Kidney epithelial cell (primary cell): ENCODE results near the gene ARHGAP45. TPM values are rescaled to one million over a fixed set of nuclear protein-coding genes. Genes with fewer than 3 reads are reported as not detected.

Experiments used
- DNase-seq: peaks from one replicate; pipeline ENCODE4 v3.0.0-alpha.2; 2010; ENCODE audit warnings: low read depth
- H3K27me3 ChIP-seq: 2 replicates; pipeline ENCODE4 v1.6.0; 2011; ENCODE audit warnings: low read length; ENCODE audit not compliant: control insufficient read depth, insufficient read depth
- H3K36me3 ChIP-seq: 2 replicates; pipeline ENCODE4 v1.5.1; 2011; ENCODE audit warnings: low read length; ENCODE audit not compliant: control insufficient read depth, insufficient read depth
- H3K4me3 ChIP-seq: 2 replicates; pipeline ENCODE4 v1.5.1; 2011; ENCODE audit warnings: low read depth, mild to moderate bottlenecking, control low read depth, low read length
- total RNA-seq: library from RNA; depleted of rRNA; stranded (reverse); fragments of >200 nt; gene quantifications from 2 replicates; pipeline ENCODE4 v1.2.3, GENCODE V29; 2015
- TF ChIP-seq, protein P1 (sequence below): IDR thresholded peaks from 2 replicates; pipeline ENCODE4 v1.5.1; 2011; ENCODE audit warnings: mild to moderate bottlenecking, moderate library complexity, low read length, control low read depth, inconsistent platforms; ENCODE audit not compliant: insufficient read depth, poor library complexity, severe bottlenecking

The ARHGAP45 gene
- total RNA-seq, 1 donor from 2014 or later = 4.2 TPM

DNA sequence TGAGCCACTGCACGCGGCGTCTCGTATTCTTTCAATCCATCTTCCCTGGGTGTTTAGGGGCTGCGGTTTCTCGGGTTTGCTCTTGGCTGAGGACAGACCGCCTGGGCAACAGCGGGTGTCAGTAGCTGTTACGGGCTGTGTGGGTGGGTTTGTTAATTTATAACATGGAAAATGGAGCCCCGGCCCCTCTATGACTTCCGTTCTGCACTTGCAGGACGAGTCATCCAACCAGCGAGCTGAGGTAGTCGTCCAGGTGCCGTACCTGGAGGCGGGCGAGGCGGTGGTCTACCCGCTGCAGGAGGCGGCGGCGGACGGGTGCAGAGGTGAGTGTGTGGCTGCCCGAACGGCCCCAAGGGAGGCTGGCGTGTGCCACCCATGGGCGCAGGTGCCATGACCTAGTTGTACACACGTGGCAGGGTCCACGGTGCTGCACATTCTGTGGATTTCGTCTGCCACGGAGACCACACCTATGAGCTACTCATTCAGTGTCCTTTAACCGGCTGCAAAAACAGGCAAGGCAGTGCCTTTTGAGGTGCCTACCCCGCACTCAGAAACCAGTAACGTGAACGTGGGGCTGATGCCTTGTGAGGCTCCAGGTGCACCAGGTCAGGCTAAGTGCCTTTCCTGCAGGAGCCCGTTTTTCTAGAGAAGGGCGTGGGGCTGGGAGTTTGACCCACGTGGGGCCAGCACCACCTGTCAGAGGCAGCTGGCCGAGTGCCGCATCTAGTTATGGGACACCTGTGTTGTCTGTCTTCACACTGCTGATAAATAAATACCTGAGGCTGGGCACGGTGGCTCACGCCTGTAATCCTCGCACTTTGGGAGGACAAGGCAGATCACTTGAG lies 17.3 kb downstream of the ARHGAP45 start:
- H3K27me3 ChIP-seq = peaks cover 7% of the 10 kb centered on the region
- TF ChIP-seq, protein P1, sequence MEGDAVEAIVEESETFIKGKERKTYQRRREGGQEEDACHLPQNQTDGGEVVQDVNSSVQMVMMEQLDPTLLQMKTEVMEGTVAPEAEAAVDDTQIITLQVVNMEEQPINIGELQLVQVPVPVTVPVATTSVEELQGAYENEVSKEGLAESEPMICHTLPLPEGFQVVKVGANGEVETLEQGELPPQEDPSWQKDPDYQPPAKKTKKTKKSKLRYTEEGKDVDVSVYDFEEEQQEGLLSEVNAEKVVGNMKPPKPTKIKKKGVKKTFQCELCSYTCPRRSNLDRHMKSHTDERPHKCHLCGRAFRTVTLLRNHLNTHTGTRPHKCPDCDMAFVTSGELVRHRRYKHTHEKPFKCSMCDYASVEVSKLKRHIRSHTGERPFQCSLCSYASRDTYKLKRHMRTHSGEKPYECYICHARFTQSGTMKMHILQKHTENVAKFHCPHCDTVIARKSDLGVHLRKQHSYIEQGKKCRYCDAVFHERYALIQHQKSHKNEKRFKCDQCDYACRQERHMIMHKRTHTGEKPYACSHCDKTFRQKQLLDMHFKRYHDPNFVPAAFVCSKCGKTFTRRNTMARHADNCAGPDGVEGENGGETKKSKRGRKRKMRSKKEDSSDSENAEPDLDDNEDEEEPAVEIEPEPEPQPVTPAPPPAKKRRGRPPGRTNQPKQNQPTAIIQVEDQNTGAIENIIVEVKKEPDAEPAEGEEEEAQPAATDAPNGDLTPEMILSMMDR = no peak
- no peak for DNase-seq
- H3K4me3 ChIP-seq = no peak overlapping the region
- peaks cover 2% of the 10 kb centered on the region for H3K36me3 ChIP-seq

GRCh38 chr19:1085053-1085658 lies 18.2 kb downstream of the ARHGAP45 start:
- no peak for DNase-seq
- Histone ChIP-seq H3K4me3 (no peak overlapping the region), H3K27me3 (peaks cover 7% of the 10 kb centered on the region), H3K36me3 (peaks cover 2% of the 10 kb centered on the region)
- TF ChIP-seq, protein P1 = no peak

- Histone ChIP-seq H3K27me3 (peaks cover 5% of the 10 kb centered on the region), H3K36me3 (peaks cover 2% of the 10 kb centered on the region), H3K4me3 (no peak overlapping the region)
- TF ChIP-seq, protein P1 = no peak
- no peak for DNase-seq
These were observed 18.9 kb downstream of the ARHGAP45 start for GRCh38 chr19:1085676-1086442.

DNA sequence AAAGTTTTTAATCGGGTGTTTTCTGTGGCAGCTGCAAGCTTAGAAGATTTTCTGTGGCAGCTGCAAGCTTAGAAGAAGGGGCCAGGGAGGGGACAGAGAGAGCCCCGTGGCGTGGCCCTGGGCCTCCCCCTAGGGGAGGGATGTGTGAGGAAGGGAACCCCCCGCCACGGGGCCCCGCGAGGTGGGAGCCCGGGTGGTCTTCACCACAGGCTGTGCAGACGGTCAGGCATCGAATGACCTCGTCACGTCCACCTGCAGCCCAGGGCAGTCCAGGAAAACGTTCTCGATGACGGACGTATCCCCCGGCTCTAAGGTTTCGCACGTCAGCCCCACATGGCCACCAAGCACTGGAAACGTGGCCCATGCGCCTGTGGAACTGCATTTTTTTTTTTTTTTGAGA lies 19.6 kb downstream of the ARHGAP45 start:
- TF ChIP-seq, protein P1 = no peak
- peaks cover 2% of the 10 kb centered on the region for H3K36me3 ChIP-seq
- no peak overlapping the region for H3K4me3 ChIP-seq
- H3K27me3 ChIP-seq = peaks cover 3% of the 10 kb centered on the region
- DNase-seq = no peak

- no peak for DNase-seq
- Histone ChIP-seq H3K27me3 (no peaks in the 10 kb centered on the region), H3K4me3 (no peak overlapping the region), H3K36me3 (peaks cover 4% of the 10 kb centered on the region)
- TF ChIP-seq, protein P1 = no peak
These were observed 20.9 kb downstream of the ARHGAP45 start for GRCh38 chr19:1087813-1088415.
